Hematopoietic multipotent progenitor cell (in vitro differentiated cells): ENCODE results near the gene MYOCD. TPM values are rescaled to one million over a fixed set of nuclear protein-coding genes. Genes with fewer than 3 reads are reported as not detected.

Source experiments
- DNase-seq, 3 donors: peaks; one replicate each; pipeline ENCODE4 v3.0.0-alpha.2; 2011 to 2015; ENCODE audit warnings: low read depth in 2 of 3, low spot score in 2 of 3
- total RNA-seq: library from RNA; depleted of rRNA; stranded (reverse); fragments of >200 nt; gene quantifications from one replicate; pipeline ENCODE4 v1.2.3, GENCODE V29; 2012

MYOCD gene
- total RNA-seq, 1 donor = under 0.01 TPM

GRCh38 chr17:12743046-12743445, 77.4 kb downstream of the MYOCD start:
- no peak for DNase-seq

DNA sequence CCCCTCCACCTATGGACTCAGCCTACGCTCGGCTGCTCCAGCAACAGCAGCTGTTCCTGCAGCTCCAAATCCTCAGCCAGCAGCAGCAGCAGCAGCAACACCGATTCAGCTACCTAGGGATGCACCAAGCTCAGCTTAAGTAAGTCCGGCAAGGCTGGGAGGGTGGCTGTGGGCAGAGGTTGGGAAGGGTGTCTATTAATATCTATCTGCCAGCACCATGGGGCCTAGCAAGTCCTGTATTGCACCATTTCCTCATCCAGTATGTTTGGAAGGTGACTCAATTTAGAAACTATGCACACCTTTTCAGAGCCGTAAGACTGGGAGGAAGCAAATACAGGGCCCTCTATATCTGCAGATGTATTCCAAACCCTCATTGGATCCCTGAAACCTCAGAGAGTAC, 78.6 kb downstream of the MYOCD start:
- DNase-seq = no peak

DNA sequence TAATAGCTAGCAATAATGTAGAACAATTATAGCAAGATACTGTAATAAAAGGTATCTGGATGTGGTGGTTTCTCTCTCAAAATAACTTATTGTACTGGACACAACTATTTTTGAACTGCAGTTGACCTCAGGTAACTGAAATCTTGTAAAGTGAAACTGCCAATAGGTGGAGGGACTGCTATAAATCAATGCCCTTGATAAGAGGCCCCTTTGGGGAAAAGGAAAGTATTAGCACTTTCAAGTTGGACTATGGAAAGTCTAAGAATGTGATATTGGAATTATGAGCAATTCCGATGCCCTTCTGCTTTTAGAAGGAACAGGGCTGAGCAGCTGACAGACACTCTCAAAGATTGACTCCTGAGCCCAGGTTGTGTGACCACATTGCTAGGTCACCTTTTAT, 79.1 kb downstream of the MYOCD start:
- no peak for DNase-seq

DNA sequence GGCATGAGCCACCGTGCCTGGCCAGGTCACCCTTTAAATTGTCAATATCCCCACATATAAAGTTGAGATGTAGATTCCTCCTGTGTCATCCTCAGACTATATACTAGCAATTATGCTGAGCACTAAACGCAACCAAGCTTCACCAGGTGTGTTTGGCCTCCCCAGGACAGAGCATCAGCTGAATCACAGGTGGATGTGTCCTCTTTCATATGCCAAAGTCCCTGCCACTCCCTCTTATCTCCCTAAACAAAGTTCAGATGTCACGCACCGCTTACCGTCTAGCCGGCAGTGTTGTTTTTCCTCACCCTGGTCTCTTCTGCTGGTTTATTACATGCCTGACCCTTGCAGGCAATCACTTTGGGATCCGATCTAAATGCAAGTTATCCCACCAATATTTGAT, 79.8 kb downstream of the MYOCD start:
- DNase-seq = no peak

GRCh38 chr17:12756786-12757185, 91.1 kb downstream of the MYOCD start:
- no peak for DNase-seq

DNA sequence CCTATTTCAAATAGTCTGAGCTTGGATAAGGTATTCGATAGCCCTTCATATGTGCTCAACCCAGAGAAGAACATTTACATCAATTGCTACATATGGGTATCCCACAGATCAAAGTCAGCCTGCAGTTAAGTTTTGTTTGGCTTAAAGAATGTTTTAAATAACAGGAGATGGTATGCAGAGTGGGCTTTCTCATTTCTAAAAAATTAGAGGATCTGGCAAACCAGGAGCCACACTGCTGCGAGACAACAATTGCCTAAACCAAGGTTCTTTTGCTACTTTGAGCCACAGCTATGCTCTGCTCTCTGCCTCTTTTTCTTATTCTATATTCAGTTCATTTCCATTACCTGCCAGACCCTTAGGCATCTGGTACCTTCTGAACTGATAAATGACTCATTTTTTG, 93.4 kb downstream of the MYOCD start:
- no peak for DNase-seq

- no peak for DNase-seq
These were observed 99.9 kb downstream of the MYOCD start for GRCh38 chr17:12765548-12765947.

DNA sequence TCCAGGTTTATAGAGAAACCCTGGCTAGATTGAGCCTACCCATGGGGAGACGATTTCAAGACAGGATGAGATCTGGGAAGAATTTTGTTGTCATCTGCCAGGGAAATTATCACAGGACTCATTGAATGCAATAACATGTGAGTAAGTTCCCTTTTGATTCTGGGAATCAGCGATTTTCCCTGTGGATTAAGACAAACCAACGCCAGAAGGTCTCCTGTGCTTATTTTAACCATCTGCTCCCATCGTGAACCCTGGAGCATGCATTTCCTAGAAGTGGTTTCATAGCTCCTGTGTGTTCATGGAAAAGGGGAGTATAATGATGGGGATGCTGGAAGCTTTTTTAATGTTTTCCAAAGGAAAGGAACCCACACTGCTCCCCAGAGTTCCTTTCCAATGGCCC, 102.6 kb downstream of the MYOCD start:
- no peak for DNase-seq

- DNase-seq = no peak
These were observed 104.3 kb downstream of the MYOCD start for GRCh38 chr17:12769981-12770380.

GRCh38 chr17:12773153-12773552, 107.5 kb downstream of the MYOCD start:
- no peak for DNase-seq

- DNase-seq = no peak
These were observed 123.4 kb downstream of the MYOCD start for GRCh38 chr17:12789075-12789480.

DNA sequence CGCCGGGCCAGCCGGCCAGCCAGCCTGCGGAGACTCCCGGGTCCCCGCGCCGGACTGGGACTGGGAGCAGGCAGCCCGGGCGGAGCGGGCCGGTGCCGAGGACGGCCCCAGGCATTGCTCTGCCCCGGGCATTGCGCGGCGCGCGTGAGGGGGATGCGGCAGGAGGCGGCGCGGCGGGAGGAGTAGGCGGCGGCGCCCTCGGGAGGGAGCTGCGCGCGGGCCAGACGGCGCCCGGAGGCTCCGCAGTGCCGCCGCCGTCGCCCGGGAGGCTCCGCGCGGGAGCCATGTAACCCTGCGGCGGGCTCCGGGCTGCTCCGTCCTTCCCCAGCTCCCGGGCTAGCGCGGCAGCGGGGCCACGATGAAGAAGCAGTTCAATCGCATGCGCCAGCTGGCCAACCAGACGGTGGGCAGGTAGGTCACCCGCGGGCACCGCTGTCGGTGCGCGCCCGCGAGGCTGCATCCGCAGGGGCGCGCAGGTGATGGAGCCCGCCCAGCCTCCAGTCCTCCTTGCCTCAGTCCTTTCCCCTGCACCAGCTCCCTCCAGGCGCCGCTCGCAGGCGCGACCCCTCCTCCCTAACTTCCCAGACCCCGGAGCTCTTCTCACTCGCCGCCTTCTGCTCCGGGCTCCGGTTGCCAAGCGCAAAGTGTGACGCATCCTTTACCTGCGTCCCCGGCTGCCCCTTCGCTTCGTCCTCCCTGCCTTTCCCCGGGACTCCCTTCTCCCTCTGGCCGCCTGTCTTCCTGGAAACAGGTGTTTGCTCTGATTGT, 124.0 kb downstream of the MYOCD start, which contains the start of gene ARHGAP44:
Gene ARHGAP44 (plus strand): TSS at position 18 of the 768 bp plus-strand sequence. CDS start 341 bp downstream, at position 359.
- DNase-seq = peak in 2 of 3 donors; percentile 23 to 42

- DNase-seq = no peak
These were observed 124.8 kb downstream of the MYOCD start for GRCh38 chr17:12790249-12791106.

- DNase-seq = no peak
These were observed 129.3 kb downstream of the MYOCD start for GRCh38 chr17:12794919-12795532.

GRCh38 chr17:12800855-12801365, 135.2 kb downstream of the MYOCD start:
- DNase-seq = no peak

DNA sequence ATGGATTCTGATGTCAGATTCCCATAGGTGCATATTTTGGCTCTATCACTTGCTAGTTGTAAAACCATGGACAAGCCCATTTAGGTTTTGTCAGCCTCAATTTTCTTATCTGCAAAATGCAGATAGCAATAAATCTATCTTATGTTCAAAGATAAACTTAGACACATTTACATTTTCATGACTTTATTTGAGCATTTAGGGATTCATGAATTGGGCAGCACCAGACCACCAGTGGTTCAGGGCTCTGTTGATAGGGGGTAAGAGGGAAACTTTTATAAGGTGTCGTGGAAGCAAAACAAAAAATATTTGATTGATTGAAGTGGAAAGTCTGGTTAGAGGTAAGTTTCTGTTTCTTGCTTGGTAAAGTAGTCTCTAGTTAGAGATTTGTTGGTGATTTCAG, 140.9 kb downstream of the MYOCD start:
- DNase-seq = no peak

GRCh38 chr17:12808723-12809122, 143.0 kb downstream of the MYOCD start:
- DNase-seq = no peak

- DNase-seq = no peak
These were observed 147.2 kb downstream of the MYOCD start for GRCh38 chr17:12812877-12813276.

DNA sequence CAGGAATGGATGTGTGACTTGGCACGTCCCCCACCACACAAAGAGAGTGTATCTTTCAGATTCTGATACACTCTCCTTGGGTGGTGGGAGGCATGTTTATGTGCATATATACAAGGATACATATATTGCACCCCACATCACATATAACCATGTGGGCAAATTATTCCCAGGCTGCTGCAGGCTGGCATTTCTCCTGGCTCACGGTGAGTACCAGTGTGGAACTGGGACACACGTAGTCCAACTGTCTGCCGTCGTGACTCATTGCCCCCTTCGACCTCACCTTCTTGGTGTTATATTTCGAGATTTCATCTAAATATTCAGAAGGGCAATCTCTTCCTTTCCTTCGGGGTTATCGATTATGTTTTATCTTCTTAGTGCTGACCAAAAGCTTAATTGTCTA, 148.0 kb downstream of the MYOCD start:
- no peak for DNase-seq

DNA sequence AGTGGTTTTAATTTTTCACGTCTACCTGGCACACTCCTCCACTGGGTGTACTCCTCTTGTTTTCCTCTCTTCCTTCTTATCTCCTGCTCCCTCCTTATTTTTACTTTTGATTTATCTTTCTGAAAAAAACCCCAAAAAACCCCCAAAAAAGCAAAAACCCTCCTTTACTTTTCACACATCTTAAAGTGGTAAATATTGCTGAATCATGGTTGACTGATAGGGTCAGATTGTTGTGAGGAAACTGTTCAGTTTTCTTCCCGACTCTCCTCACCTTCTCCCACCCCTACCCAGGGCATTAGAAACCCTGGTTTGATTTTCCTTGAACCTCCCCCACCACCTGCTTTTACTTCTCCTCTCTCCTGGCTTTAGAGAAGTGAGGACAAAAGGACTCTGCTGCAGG, 149.0 kb downstream of the MYOCD start:
- DNase-seq = no peak

GRCh38 chr17:12815642-12816141, 150.0 kb downstream of the MYOCD start:
- DNase-seq = no peak
